ENCODE results near the gene SCGB3A1.

Gene SCGB3A1

DNA sequence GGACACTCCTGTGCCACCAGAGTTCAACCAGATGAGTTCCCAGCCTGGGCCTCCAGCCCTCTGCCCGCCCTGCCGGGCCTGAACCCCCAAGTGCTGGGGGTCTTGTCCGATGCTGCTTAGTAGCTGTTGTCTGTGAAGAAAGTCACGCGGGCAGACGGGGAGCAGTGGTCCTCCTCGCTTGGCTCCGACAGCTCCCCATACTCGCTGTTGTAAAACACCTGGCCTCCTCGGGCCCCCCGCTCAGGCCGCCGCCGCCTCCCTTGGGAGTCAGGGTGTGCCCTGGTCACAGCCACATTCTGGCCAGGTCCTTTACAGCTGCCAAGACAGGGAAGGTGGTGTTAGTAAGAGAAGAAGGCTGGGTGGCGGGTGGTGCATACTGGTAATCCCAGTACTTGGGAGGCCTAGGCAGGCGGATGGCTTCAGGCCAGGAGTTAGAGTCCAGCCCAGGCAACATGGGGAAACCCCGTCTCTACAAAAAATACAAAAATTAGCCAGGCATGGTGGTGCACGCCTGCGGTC, 11.8 kb upstream of the SCGB3A1 start:
- DNase-seq: no peak

- no peak for DNase-seq
Measured at GRCh38 chr5:180602481-180603075, 11.3 kb upstream of the SCGB3A1 start.

DNA sequence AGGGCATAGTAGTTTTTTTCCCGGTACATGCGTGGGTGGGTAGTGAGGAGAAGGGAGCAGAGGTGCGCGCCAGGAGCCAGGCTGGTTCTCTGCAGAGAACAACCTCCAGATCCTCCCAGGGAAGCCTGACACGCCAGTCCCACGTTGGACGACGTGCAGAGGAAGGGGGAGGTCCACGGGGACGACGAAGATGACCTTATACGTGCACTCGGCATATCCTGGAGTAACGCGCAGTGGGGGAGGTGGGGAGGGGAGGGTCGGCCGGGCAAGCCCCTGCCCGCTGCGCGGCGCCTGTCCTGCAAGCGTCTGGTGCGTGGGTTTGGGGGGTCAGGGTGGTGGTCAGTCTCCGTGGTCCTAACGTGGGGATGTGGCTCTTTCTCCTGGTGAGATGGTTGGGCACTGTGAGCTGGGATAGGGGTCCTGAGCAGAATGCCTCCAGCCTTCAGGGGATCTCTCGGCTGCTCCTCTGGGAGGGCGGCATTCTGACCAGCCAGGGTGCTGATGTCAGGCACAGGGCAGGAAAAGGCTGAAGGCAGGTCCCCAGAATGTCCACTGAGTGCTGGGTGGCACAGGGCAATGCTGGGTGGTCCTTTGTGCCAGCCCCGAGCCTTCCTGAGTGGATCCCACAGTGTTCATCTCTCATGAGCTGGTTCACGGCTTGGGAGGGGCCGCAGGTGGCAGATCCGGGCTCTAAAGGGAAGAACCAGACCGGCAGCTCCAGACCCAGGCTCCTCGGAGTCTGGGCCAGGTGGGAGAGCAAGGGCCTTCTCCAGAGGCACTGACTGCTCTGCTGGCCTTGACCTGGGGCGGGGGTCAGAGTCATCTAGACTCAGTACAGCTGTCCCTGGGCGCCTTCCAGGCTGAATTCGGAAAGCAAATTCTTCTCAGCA, 10.5 kb upstream of the SCGB3A1 start:
- DNase-seq: no peak

GRCh38 chr5:180600554-180601041, 9.3 kb upstream of the SCGB3A1 start:
- no peak for DNase-seq

DNA sequence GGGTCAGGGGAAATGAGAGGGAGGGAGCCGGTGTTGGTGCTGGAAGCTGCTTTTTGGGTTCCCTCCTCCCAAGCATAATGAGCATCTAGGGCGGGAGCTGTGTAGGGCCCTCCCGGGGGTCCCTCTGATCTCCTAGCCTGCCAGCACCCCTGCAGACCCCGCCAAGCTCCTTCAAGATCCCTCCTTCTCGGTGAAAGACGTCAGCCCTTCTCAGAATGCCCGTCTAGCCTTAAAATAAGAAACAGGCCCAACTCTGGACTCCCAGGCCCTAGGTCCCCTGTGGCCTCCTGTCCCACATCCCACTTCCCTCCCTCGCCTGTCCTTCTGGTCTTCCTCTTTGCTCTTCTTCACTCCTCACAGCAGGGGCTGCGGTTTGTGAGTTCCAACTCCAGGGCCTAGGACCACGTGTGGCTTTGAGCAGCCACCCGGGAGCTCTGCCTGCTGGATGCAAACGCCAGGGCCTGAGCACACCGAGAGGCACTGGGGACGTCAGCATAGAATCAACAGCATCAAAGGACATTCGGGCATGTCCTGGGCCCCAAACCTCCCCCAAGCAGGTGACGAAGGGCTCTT, 8.8 kb upstream of the SCGB3A1 start:
- no peak for DNase-seq

DNA sequence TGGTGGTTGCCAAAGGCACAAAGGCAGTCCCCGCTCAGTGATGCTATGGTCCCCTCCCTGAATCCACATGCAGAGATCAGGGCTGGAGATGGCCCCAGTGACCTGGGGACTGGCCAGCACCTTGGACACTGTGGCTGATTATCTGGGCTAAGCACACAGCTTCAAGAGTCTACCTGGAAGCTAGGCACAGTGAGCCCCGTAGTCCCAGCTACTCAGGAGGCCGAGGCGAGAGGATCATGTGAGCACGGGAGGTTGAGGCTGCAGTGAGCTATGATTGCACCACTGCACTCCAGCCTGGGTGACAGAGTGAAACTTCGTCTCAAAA, 8.3 kb upstream of the SCGB3A1 start:
- DNase-seq: no peak

- no peak for DNase-seq
Measured at GRCh38 chr5:180598797-180599589, 7.7 kb upstream of the SCGB3A1 start.

DNA sequence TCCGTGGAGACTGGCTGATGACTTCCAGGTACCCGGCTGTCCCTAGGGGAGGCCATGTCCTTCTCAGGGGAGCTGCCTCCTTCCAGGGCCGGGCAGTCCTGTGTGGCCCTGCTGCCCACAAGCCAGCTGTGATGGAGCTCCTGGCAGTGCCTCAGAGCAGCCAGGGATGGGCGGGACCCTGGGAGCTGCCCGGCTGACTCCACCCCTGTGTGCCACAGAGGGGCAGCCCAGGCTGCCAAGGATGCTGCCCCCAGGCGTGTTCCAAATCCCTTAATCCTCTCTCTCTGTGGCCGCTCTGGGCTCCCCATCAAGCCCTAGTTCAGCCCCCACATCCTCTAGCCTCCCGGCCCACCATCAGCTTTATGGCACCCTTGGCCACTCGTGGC, 7.0 kb upstream of the SCGB3A1 start:
- no peak for DNase-seq

- DNase-seq: no peak
Measured at GRCh38 chr5:180596668-180597231, 5.5 kb upstream of the SCGB3A1 start.

- DNase-seq: no peak
Measured at GRCh38 chr5:180596115-180596667, 4.9 kb upstream of the SCGB3A1 start.

DNA sequence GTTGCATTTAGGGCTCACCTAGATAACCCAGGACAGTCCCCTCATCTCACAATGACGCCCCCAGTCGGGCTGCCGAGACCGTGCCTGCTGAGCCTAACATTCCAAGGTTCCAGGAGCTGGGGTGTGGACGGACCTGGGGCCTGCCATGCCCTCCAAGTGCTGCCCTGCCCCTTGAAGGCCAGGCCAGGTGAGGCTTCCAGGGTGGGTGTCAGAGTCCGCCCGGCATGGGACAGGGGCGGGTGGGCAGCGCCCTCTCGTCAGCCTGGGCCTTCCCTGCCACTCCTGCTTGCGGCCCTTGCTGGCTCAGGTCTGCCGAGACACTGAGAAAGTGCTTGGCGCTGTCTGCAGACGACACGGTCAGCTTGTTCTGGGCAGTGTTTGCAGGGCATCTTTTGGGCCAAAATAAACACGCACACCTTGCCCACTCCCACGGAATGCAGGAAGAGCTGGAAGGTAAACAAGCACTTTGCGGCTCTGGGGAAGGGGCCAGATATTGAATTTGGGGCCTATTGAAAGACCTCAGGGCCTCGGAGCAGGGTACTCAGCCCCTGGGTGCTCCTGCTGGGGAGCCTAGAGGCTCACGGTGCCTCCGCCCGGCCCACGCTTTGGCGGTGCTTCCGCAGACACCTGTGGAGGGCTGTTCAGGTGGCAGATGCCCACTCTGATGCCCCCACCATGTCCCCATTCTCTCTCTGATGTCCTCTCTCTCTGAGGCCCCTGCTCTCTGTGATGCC, 4.2 kb upstream of the SCGB3A1 start:
- no peak for DNase-seq

DNA sequence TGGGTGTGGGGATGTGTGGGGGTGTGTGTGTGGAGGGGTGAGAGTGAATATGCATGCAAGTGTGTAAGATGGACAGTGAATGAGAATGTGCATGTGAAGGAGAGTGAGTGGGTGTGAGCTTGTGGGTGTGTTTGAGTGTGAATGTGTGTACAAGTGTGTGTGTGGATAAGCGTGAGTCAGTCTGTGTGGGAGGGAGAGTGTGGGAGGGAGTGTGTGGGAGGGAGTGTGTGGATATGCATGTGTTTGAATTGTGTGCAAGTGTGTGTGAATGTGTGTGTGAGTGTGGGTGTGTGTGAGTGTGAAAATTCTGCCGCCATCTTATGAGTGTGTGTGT, 3.7 kb upstream of the SCGB3A1 start:
- DNase-seq: no peak

DNA sequence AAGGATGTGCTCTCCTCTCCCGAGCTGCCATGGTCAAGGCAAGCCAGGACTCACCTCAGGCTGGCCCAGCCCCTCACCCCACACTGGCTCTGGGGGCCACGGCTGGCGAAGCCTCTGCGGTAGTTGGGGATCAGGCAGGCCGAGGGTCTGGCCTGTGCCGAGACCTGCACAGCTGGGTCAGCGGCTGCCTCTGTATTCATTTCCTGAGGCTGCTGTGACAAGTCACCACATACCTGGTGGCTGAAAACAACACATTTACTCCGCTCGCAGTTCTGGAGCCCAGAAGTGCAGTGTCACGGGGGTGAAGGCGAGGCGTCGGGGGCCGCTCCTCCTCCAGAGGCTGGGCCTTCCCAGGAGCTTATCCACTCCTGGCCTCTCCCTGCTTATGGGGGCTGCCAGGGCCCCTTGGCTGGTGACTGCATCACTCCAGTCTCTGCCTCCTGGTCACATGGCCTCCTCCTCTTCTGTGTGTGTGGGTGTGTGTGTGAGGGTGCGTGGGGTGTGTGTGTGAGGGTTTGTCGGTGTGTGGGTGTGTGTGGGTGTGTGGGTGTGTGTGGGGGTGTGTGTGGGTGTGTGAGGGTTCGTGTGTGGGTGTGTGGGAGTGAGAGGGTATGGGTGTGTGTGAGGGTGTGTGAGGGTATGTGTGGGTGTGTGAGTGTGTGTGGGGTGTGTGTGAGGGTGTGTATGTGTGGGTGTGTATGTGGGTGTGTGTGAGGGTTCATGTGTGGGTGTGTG, 3.2 kb upstream of the SCGB3A1 start:
- DNase-seq: no peak

- DNase-seq: no peak
Measured at GRCh38 chr5:180593446-180594206, 2.3 kb upstream of the SCGB3A1 start.

DNA sequence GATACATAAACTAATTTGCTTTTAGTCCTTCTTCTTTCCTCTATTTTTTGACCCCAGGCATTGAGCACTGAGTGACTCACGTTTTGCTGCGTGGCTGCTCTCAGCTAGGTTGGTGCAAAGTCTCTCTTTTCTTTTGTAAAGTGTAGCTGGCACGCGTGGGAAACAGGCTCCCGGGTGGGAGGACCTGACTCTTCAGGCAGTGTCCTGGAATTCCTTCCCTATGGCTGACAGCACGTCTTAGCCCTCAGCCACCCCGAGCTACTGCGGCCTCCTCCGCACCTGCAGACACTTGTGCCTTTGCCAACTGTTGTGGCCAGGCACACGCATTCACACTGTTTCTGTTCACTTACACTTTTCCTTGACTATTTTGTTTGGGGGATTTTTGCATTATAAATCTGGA, 877 bp upstream of the SCGB3A1 start:
- no peak for DNase-seq

- no peak for DNase-seq
Measured at GRCh38 chr5:180590543-180591310, 572 bp downstream of the SCGB3A1 start.

DNA sequence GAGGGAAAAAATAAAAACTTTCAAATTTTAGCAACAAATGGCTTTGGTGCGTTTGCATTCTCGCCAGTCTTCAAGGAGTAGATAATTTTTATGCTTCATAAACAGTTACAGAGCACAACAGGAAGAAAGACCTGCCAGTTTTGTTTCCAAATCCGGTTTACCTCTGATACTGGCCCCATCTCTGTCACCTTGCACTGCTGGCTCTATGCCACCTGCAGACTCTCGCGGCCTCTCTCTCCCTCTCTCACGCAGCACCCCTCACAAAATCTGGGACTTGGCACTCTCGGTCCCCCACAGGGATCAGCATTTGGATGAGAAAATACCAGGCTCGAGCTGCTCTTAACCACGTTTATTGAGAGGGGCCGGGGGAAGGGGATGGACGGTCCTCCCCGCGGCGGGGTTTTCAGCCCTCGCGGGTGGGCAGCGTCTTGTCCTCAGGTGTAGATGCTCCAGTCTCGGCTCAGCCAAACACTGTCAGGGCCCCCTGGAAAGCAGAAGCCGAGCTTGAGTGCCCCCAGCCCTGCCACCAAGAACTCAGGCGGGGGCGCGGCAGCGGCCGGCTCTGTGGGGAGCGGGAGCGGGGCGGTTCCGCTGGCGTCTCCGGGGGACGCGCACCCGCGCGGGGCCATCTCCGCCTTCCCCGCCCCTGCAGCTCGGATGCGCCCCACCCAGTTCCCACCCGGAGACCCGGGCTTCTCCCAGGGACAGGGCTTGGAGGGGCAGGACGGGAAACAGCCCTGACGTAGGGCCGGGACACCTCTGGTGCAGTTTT, 1.3 kb downstream of the SCGB3A1 start:
- no peak for DNase-seq

DNA sequence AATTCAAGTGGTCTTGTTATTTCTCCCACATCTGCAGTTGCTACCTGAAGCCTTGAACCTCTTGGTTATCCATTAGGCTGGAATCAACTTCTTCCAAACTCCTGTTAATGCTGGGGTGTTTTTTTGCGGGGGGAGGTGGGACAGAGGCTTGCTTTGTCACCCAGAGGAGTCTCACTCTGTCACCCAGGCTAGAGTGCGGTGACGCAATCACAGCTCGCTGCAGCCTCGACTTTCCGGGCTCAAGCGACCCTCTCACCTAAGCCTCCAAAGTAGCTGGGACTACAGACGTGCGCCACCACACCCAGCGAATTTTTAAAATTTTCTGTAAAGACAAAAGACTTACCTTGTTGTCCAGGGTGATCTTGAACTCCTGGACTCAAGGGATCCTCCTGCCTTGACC, 4.4 kb downstream of the SCGB3A1 start:
- DNase-seq: no peak

GRCh38 chr5:180586204-180586603, 5.1 kb downstream of the SCGB3A1 start:
- DNase-seq: no peak
